GM19043 (cell line): ENCODE data around the gene TXNDC16.

Source experiments
- ATAC-seq: cut with Tn5 transposase; IDR thresholded peaks from one replicate; pipeline ENCODE4 v1.9.1; 2021; ENCODE audit warnings: low read depth; ENCODE audit not compliant: unreplicated experiment

TXNDC16 gene

DNA sequence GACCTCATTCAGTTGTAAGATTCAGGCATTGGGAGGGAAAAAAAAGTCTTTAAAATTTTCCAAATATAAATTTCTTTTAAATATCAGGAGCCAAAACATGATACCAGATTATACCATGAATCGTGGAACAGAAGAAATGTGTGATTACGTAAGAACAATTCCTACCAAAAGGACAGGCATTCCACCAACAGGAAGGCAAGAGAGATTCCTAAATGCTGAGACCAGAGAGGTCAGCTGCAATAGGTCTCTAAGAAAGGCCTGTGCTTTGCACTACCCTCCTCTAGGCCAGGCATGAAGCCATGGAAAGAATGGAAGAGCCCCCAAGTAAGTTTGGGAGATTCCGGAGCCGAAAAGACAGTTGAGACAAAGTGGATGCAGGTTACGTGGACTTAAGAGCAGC is 154.5 kb downstream of the TXNDC16 start:
- ATAC-seq, result no peak

- ATAC-seq, result no peak
Observed at GRCh38 chr14:52395728-52396127, 156.6 kb downstream of the TXNDC16 start.

DNA sequence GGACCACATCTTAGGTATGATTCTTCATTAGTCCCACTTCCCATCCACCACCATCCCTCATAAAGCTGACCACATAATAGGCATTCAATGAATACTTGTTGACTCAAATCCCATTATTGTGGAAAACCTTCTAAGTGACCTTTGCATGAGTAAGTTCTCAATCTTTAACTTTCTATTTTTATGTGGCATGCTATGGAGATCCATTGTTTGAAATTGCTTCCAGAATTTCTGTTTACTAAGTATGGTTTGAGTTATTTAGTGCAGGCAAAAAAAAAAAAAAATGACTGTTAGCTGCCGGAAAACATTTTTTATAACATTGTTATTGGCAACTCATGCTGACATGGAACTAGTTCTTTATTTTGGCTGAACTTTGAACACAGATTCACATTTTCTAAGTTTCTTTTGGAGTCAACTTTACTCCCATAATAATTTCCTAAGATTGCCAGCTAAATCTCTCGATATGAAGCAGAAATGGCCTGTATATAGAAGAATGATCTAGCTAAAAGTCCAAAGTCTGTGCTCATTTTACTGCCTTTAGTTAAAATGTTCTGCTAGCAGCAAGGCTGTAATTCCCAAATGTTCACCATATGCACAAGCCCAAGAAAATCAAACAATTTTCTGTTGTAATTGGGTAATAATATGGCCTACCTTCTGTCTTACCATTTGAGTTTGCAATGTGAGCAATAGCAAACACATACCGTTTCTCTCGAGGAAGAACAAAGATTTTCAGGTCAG is 160.3 kb downstream of the TXNDC16 start:
- no peak for ATAC-seq
